ENCODE measurements around the gene BANF1. TPM values are rescaled to one million over a fixed set of nuclear protein-coding genes. Genes with fewer than 3 reads are reported as not detected.
"Not testable (repeated sequence)": the region's sequence is repeated elsewhere in the genome, so short reads cannot be mapped to it uniquely, and the experiment has no call there.

The BANF1 gene
- total RNA-seq, 1 experiment from 2014 or later: 386 TPM

- POLR2A ChIA-PET (ENCODE audit: unreplicated experiment): interaction anchor here (0.5 to 0.7 kb wide), 2 partner anchors 30 to 145 kb away, joined by 6 to 15 read pairs; no protein-coding TSS in a partner anchor
- Histone ChIP-seq H3K27ac (no peak overlapping the region), H4K20me1 (ENCODE audit: insufficient read depth) (no peaks in the 10 kb centered on the region)
These were observed 20.3 kb downstream of the BANF1 start for GRCh38 chr11:66022401-66023185.

GRCh38 chr11:66023186-66023440 is 20.8 kb downstream of the BANF1 start:
- H3K9me2 ChIP-seq (ENCODE audit: insufficient read depth); H3F3A ChIP-seq (ENCODE audit: insufficient read depth, low read depth); intact Hi-C loops (cut with micrococcal nuclease; ENCODE audit: unreplicated experiment); H3K27me3 ChIP-seq (ENCODE audit: insufficient read depth, low read depth); H3K9me3 ChIP-seq (ENCODE audit: insufficient read depth, low read depth); DNase-seq; H3K4me3 ChIP-seq; H3K36me3 ChIP-seq (ENCODE audit: low read depth); H3K4me2 ChIP-seq; H3K27ac ChIP-seq; H4K20me1 ChIP-seq (ENCODE audit: insufficient read depth); POLR2A ChIA-PET (ENCODE audit: unreplicated experiment); BruUV-seq (replicated peaks); H3K79me2 ChIP-seq (ENCODE audit: low read depth): not testable (repeated sequence)
- CTCF ChIA-PET: interaction anchor here (0.5 to 1.6 kb wide), 4 partner anchors 21 to 35 kb away, joined by 3 to 6 read pairs (median 4); partner anchors contain the start of genes BANF1 and EIF1AD
- H3K4me1 ChIP-seq (replicated peaks; ENCODE audit: insufficient read depth): peaks cover 20% of the 10 kb centered on the region
- 0 out of 2 replicates have a peak overlapping the region, but pooled peaks have one; percentile 25 for H2AFZ ChIP-seq

More at GRCh38 chr11:66022401-66023185, 20.3 kb downstream of the BANF1 start:
- Histone ChIP-seq H3K27me3 (ENCODE audit: insufficient read depth, low read depth) (no peaks in the 10 kb centered on the region), H3K4me1 (replicated peaks; ENCODE audit: insufficient read depth) (peaks cover 20% of the 10 kb centered on the region), H3K9me2 (ENCODE audit: insufficient read depth) (no peaks in the 10 kb centered on the region), H3F3A (ENCODE audit: insufficient read depth, low read depth) (no peaks in the 10 kb centered on the region), H3K36me3 (ENCODE audit: low read depth) (no peaks in the 10 kb centered on the region), H3K4me2 (peak overlapping the region; percentile 77), H3K79me2 (ENCODE audit: low read depth) (no peaks in the 10 kb centered on the region), H3K9me3 (ENCODE audit: insufficient read depth, low read depth) (no peaks in the 10 kb centered on the region), H3K4me3 (peak overlapping the region; percentile 21; the same call in 1 of the 2 replicates), H2AFZ (0 out of 2 replicates have a peak overlapping the region, but pooled peaks have one; percentile 25)
- BruUV-seq (replicated peaks): no TSS peak
- CTCF ChIA-PET: interaction anchor here (0.5 to 1.6 kb wide), 16 partner anchors 8 to 253 kb away, joined by 3 to 19 read pairs (median 4); partner anchors contain the start of genes BANF1, CCDC85B, EIF1AD and FIBP
- intact Hi-C loops (cut with micrococcal nuclease; ENCODE audit: unreplicated experiment): loop anchor here (1.0 kb wide), 2 partner anchors 20 to 33 kb away; partner anchors contain the start of genes BANF1 and EIF1AD
- no peak for TF ChIP-seq EZH2 (IDR thresholded peaks at IDR 0.05; ENCODE audit: low read depth)
- peak; percentile 99 for TF ChIP-seq CTCF (conservative IDR thresholded peaks at IDR 0.05)
- DNase-seq: peak; percentile 49 to 83

- no peaks in the 10 kb centered on the region for H3K9me2 ChIP-seq (ENCODE audit: insufficient read depth)
- H4K20me1 ChIP-seq (ENCODE audit: insufficient read depth): no peaks in the 10 kb centered on the region
- no peaks in the 10 kb centered on the region for H3K27me3 ChIP-seq (ENCODE audit: insufficient read depth, low read depth)
- H2AFZ ChIP-seq: no peak within 1 kb of the TSS
- H3K4me2 ChIP-seq: no peak within 1 kb of the TSS
- intact Hi-C loops (cut with micrococcal nuclease; ENCODE audit: unreplicated experiment): no loop called here
- no peaks in the 10 kb centered on the region for H3K9me3 ChIP-seq (ENCODE audit: insufficient read depth, low read depth)
- no TSS peak for BruUV-seq (replicated peaks)
- no peak within 1 kb of the TSS for H3K27ac ChIP-seq
- POLR2A ChIA-PET (ENCODE audit: unreplicated experiment): interaction anchor here (0.6 to 0.7 kb wide), 2 partner anchors 25 to 131 kb away, joined by 4 to 5 read pairs; no protein-coding TSS in a partner anchor
- H3K4me3 ChIP-seq: no peak within 1 kb of the TSS
- H3K4me1 ChIP-seq (replicated peaks; ENCODE audit: insufficient read depth): peaks cover 8% of the 10 kb centered on the region
- H3K36me3 ChIP-seq (ENCODE audit: low read depth): no peaks in the 10 kb centered on the region
- DNase-seq: no peak
- TF ChIP-seq EZH2 (IDR thresholded peaks at IDR 0.05; ENCODE audit: low read depth): no peak
- no peak for TF ChIP-seq CTCF (conservative IDR thresholded peaks at IDR 0.05)
- CTCF ChIA-PET: interaction anchor here (0.9 kb wide), 1 partner anchor 19 kb away, joined by 3 read pairs; no protein-coding TSS in a partner anchor
- H3K79me2 ChIP-seq (ENCODE audit: low read depth): no peaks in the 10 kb centered on the region
- H3F3A ChIP-seq (ENCODE audit: insufficient read depth, low read depth): peaks cover 2% of the 10 kb centered on the region; the same call in 1 of the 2 replicates
These were observed 23.8 kb downstream of the BANF1 start, which contains the start of gene CATSPER1 for GRCh38 chr11:66026017-66026529. TSS of gene CATSPER1 (minus strand) at chr11:66026479. CDS start at chr11:66026379, 100 bp downstream.
